Panc1 (cell line): ENCODE data around the gene KRT8. TPM values are rescaled to one million over a fixed set of nuclear protein-coding genes. Genes with fewer than 3 reads are reported as not detected.
"Not testable (repeated sequence)": the region's sequence is repeated elsewhere in the genome, so short reads cannot be mapped to it uniquely, and the experiment has no call there.

Source experiments
- ATAC-seq: fragments of 200-7000 bp; cut with Tn5 transposase; 2 replicates; pipeline ENCODE4 v1.9.1; 2020; ENCODE audit warnings: mild to moderate bottlenecking, moderate library complexity
- Bru-seq: library from RNA; stranded (reverse); fragments of 400-500 nt; gene quantifications from one replicate; lab custom pipeline; 2021; lab: Mats Ljungman, UMichigan
- BruChase-seq, 2 experiments: library from RNA; stranded (reverse); fragments of 400-500 nt; gene quantifications; one replicate each; lab custom pipeline; 2021; lab: Mats Ljungman, UMichigan
- BruUV-seq: library from RNA; stranded (reverse); fragments of 400-500 nt; replicated peaks from 2 replicates; lab custom pipeline; 2021; lab: Mats Ljungman, UMichigan
- CTCF ChIA-PET: fragments of 300-600 bp; sonication (Branson Sonifier 250); formaldehyde crosslinking; loops from one replicate; lab custom pipeline; 2022; ENCODE audit warnings: antibody characterized with exemption; lab: Charles Lee
- POLR2A ChIA-PET: fragments of 300-600 bp; sonication (Branson Sonifier 250); formaldehyde crosslinking; loops from one replicate; lab custom pipeline; 2022; ENCODE audit warnings: antibody characterized with exemption; lab: Charles Lee
- DNase-seq: peaks from one replicate; pipeline ENCODE4 v3.0.0-alpha.2; 2010; ENCODE audit warnings: low read depth, low spot score
- H3K27ac ChIP-seq: 2 replicates; pipeline ENCODE4 v1.5.1; 2011; ENCODE audit warnings: mild to moderate bottlenecking, low read length, inconsistent platforms
- H3K27me3 ChIP-seq: fragments of 200-500 bp; sonication (Bioruptor generic); 2 replicates; pipeline ENCODE4 v1.6.0; 2014; ENCODE audit warnings: low read length, inconsistent platforms; ENCODE audit not compliant: control insufficient read depth, insufficient read depth
- H3K36me3 ChIP-seq: fragments of 200-500 bp; sonication (Bioruptor generic); 2 replicates; pipeline ENCODE4 v1.5.1; 2014; ENCODE audit warnings: inconsistent platforms, mild to moderate bottlenecking, low read length, moderate library complexity; ENCODE audit not compliant: control insufficient read depth, insufficient read depth
- H3K4me1 ChIP-seq: 2 replicates; pipeline ENCODE4 v1.5.1; 2011; ENCODE audit warnings: inconsistent platforms, mild to moderate bottlenecking, low read length, moderate library complexity; ENCODE audit not compliant: control insufficient read depth, insufficient read depth
- H3K4me3 ChIP-seq, 2 experiments: 2 replicates each; pipeline ENCODE4 v1.5.1; 2011 to 2012; ENCODE audit warnings: low read depth in 2 of 2, low read length in 2 of 2, mild to moderate bottlenecking in 2 of 2, inconsistent platforms in 1 of 2, moderate library complexity in 1 of 2
- H3K9me3 ChIP-seq: fragments of 200-500 bp; sonication (Bioruptor generic); 2 replicates; pipeline ENCODE4 v1.5.1; 2014; ENCODE audit warnings: low read depth, mild to moderate bottlenecking, inconsistent platforms, low read length, moderate library complexity; ENCODE audit not compliant: control insufficient read depth, insufficient read depth
- CTCF ChIP-seq: fragments of 450-650 bp; IDR thresholded peaks from 2 replicates; pipeline ENCODE4 v1.5.1; 2017; ENCODE audit warnings: mild to moderate bottlenecking
- POLR2AphosphoS5 ChIP-seq: IDR thresholded peaks from 2 replicates; pipeline ENCODE4 v1.6.1; 2012; ENCODE audit warnings: mild to moderate bottlenecking, low read depth, low read length, moderate library complexity
- SIN3A ChIP-seq: IDR thresholded peaks from 2 replicates; pipeline ENCODE4 v1.6.1; 2012; ENCODE audit warnings: low read depth, mild to moderate bottlenecking, low read length, moderate library complexity, borderline replicate concordance; ENCODE audit not compliant: insufficient read depth
- TCF7L2 ChIP-seq: IDR thresholded peaks from 2 replicates; pipeline ENCODE4 v1.6.1; 2011; ENCODE audit warnings: mild to moderate bottlenecking, low read depth, low read length, inconsistent platforms
- in situ Hi-C: cut with HindIII; loops from 2 replicates; pipeline ENCODE4 v1.10.0; 2016; ENCODE audit warnings: low sequenced_read_pairs, low pct_unique_long_range_greater_than_20kb
- intact Hi-C: fragments of 100-400 bp; cut with micrococcal nuclease; formaldehyde crosslinking; loops from one replicate; pipeline ENCODE4 v1.10.0; 2022; ENCODE audit not compliant: unreplicated experiment
- long read RNA-seq: library from polyadenylated mRNA; unstranded; transcript quantifications from one replicate; pipeline ENCODE4 v2.0.0, GENCODE V29; 2021; ENCODE audit not compliant: unreplicated experiment
- polyA plus RNA-seq: library from polyadenylated mRNA; unstranded; fragments of >200 nt; gene quantifications from one replicate; pipeline ENCODE4 v1.2.1, GENCODE V29; 2012; ENCODE audit warnings: missing spikeins; ENCODE audit not compliant: insufficient read length
- total RNA-seq: library from RNA; stranded (reverse); gene quantifications from one replicate; pipeline ENCODE4 v1.2.1, GENCODE V29; 2021; ENCODE audit not compliant: unreplicated experiment
- TF ChIP-seq, protein P1 (sequence below), 2 experiments: IDR thresholded peaks; 2 replicates each; pipeline ENCODE4 v1.6.1; 2011 to 2012; ENCODE audit warnings: low read depth in 2 of 2, control low read depth in 1 of 2, low read length in 1 of 2, mild to moderate bottlenecking in 1 of 2, moderate library complexity in 1 of 2; ENCODE audit not compliant: insufficient read depth in 1 of 2

KRT8 gene
- total RNA-seq, result 6,125 TPM
- polyA plus RNA-seq, result 7,157 TPM
- Bru-seq, nascent RNA, result percentile 96 among the genes with signal in this experiment
- BruChase-seq, experiment 1, labeled RNA remaining after a 2-hour chase, result percentile 95 among the genes with signal in this experiment
- percentile 98 among the genes with signal in this experiment for BruChase-seq, experiment 2, labeled RNA remaining after a 6-hour chase
- long read RNA-seq, transcript KRT8-215 (9 exons, 1,687 nt), result major isoform, 15 of 20,812 reads
- long read RNA-seq, partial matches to known transcripts, result 20,225 of 20,812 reads
- long read RNA-seq, other reads (novel, unspliced or antisense), result 563 of 20,812 reads

DNA sequence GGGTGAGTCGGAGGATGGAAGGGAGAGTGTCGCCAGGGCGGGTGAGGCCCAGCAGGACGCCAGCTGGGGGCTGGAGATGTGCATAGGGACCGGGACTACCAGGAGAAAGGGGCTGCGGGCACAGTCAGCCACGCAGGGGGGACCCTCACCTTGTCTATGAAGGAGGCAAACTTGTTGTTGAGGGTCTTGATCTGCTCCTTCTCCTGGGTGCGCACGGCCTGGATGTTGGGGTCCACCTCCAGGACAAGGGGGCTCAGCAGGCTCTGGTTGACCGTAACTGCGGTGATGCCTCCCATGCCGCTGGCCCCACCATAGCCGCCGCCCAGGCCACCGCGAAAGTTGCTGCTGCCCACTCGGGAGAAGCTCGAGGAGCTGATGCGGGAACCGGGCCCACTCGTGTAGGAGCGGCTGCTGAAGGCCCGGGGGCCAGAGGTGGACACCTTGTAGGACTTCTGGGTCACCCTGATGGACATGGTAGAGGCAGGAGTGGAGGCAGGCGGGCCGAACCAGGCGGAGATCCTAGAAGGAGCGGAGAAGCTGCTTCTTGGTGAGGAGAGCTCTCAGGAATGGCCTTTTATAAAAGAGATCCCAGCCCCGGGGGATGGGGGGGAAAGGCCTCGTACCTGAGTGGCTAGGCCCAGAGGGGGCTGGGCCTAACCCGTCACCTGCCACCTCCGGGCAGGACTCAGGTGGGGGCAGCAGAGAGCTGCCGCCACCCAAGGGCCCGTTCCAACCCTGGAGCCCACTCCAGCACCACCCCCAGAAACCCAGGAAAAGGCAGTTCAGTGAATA lies at the start of gene KRT8:
TSS of gene KRT8 (minus strand) at position 568 of the 792 bp plus-strand sequence. CDS start at position 473, 95 bp downstream.
- Histone ChIP-seq H3K36me3 (peaks cover 11% of the 10 kb centered on the region), H3K4me3 (peak within 1 kb of the TSS; percentile 70 to 87), H3K27ac (peak within 1 kb of the TSS; percentile 98), H3K4me1 (peaks cover 59% of the 10 kb centered on the region)
- peak; percentile 85 for ATAC-seq
- ChIA-PET CTCF (interaction anchor here (0.5 to 2.7 kb wide), 12 partner anchors 11 to 498 kb away, joined by 3 to 22 read pairs (median 4); partner anchors contain the start of gene KRT18), POLR2A (interaction anchor here (0.5 to 2.3 kb wide), 18 partner anchors 9 to 895 kb away, joined by 3 to 16 read pairs (median 6); partner anchors contain the start of genes EIF4B and KRT18)
- BruUV-seq, in situ Hi-C loops, DNase-seq, H3K9me3 ChIP-seq, H3K27me3 ChIP-seq: not testable (repeated sequence)
- TF ChIP-seq CTCF (peak; percentile 94), POLR2AphosphoS5 (peak; percentile 99), SIN3A (peak; percentile 90; the same call in 1 of the 2 replicates)
- TF ChIP-seq, protein P1, sequence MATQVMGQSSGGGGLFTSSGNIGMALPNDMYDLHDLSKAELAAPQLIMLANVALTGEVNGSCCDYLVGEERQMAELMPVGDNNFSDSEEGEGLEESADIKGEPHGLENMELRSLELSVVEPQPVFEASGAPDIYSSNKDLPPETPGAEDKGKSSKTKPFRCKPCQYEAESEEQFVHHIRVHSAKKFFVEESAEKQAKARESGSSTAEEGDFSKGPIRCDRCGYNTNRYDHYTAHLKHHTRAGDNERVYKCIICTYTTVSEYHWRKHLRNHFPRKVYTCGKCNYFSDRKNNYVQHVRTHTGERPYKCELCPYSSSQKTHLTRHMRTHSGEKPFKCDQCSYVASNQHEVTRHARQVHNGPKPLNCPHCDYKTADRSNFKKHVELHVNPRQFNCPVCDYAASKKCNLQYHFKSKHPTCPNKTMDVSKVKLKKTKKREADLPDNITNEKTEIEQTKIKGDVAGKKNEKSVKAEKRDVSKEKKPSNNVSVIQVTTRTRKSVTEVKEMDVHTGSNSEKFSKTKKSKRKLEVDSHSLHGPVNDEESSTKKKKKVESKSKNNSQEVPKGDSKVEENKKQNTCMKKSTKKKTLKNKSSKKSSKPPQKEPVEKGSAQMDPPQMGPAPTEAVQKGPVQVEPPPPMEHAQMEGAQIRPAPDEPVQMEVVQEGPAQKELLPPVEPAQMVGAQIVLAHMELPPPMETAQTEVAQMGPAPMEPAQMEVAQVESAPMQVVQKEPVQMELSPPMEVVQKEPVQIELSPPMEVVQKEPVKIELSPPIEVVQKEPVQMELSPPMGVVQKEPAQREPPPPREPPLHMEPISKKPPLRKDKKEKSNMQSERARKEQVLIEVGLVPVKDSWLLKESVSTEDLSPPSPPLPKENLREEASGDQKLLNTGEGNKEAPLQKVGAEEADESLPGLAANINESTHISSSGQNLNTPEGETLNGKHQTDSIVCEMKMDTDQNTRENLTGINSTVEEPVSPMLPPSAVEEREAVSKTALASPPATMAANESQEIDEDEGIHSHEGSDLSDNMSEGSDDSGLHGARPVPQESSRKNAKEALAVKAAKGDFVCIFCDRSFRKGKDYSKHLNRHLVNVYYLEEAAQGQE (IDR thresholded peaks at IDR 0.05; ENCODE audit: insufficient read depth in 1 of 2, low read depth in 2 of 2, low read length in 1 of 2), result peak in 1 of 2 experiments; percentile 17; a peak in 1 of 4 replicates
- intact Hi-C loops, result loop anchor here (2.0 kb wide), 1 partner anchor 46 kb away; no protein-coding TSS in a partner anchor

DNA sequence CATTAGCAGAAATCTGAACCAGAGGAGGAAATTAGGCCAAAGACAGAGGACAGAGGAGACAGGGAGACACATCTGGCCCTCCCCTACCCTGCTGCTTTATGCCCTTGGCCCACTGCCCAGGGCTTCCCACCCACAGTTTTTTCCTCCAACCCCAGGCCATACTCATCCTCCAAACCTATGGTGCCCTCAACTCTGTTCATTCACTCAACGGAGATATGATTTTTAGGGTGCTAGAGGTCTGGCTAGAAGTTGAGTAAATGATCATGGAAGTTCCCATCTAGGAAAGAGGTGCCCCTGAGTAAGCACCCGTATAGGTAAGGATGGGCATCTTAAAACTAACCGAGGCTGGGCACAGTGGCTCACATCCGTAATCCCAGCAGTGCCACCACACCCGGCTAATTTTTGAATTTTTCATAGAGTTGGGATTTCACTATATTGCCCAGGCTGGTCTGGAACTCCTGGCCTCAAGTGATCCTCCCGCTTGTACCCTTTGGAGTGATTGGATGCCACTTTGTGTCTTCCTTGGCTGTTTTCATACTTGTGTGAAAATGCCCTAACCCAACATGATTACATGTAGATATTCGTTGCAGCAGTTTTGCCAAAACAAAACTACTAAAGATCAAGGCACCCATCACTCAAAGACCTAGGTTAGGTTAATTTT lies 48.4 kb upstream of the KRT8 start:
- in situ Hi-C loops, result no loop called here
- peak; percentile 1; the same call in 1 of the 2 replicates for ATAC-seq

More for the DNA sequence above, 48.4 kb upstream of the KRT8 start:
- TF ChIP-seq SIN3A, result 0 out of 2 replicates have a peak, but pooled peaks have one; percentile 37
- TF ChIP-seq, protein P1 (IDR thresholded peaks at IDR 0.05; ENCODE audit: insufficient read depth in 1 of 2, low read depth in 2 of 2, low read length in 1 of 2), result no peak
- TF ChIP-seq CTCF, result no peak
- peak; percentile 96 for TF ChIP-seq POLR2AphosphoS5
- no peak for TF ChIP-seq TCF7L2
- ChIA-PET POLR2A (no interaction called here), CTCF (interaction anchor here (0.7 to 1.0 kb wide), 2 partner anchors 27 to 648 kb away, joined by 10 read pairs; no protein-coding TSS in a partner anchor)
- H3K9me3 ChIP-seq, result no peaks in the 10 kb centered on the region
- H3K4me1 ChIP-seq, result peaks cover 33% of the 10 kb centered on the region
- H3K27me3 ChIP-seq, result no peaks in the 10 kb centered on the region
- H3K36me3 ChIP-seq, result peaks cover 10% of the 10 kb centered on the region
- peak overlapping the region; percentile 81 to 100 for H3K4me3 ChIP-seq
- BruUV-seq, result no TSS peak
- DNase-seq, result no peak
- peak overlapping the region; percentile 98 for H3K27ac ChIP-seq
- intact Hi-C loops, result no loop called here
